22Rv1 (cell line): ENCODE measurements around the gene CCDC57.

Source experiments
- CTCF ChIP-seq: fragments of 450-650 bp; IDR thresholded peaks from 2 replicates; pipeline ENCODE4 v1.5.1; 2017; ENCODE audit warnings: mild to moderate bottlenecking
- ZFX ChIP-seq: fragments of 450-650 bp; IDR thresholded peaks from 2 replicates; pipeline ENCODE4 v1.6.1; 2017; ENCODE audit warnings: antibody characterized with exemption, borderline replicate concordance

DNA sequence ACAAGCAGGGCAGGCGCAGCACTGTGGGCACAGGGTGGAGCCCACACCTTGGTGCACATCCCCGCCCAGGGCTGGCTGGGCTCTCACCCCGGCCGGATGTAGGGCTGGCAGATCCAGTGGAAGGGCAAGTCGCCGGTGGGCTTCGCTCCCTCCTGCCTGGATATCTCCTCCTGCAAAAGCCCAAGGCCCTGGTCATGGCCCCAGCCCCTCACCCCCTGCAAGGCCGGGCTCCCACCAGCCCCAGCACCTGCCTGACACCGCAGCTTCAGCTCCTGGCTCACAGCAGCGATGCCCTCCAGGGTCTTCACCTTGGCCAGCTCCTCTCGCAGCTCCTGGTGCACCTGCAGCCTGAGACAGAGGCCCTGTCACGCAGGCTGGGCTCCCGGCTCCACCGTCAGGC is 152.0 kb downstream of the CCDC57 start:
- TF ChIP-seq CTCF (no peak), ZFX (no peak)
